H1 (cell line): ENCODE data around the gene UTS2R. TPM values are rescaled to one million over a fixed set of nuclear protein-coding genes. Genes with fewer than 3 reads are reported as not detected.
A peak's percentile ranks its signal among the peaks of the same experiment; 100 is the strongest.

Experiments
- KDM1A ChIP-seq: fragments of 200-600, 300-600 bp; sonication (generic); IDR thresholded peaks from 2 replicates; pipeline ENCODE4 v1.7.1; 2016; ENCODE audit warnings: mild to moderate bottlenecking, low read length, borderline replicate concordance
- MAFK ChIP-seq: IDR thresholded peaks from 2 replicates; pipeline ENCODE4 v1.6.1; 2012; ENCODE audit warnings: low read depth, mild to moderate bottlenecking, improper control_type of control experiment, low read length
- RBBP5 ChIP-seq: IDR thresholded peaks from 2 replicates; pipeline ENCODE4 v1.7.1; 2012; ENCODE audit warnings: low read depth, mild to moderate bottlenecking, inconsistent platforms, low read length, moderate library complexity, borderline replicate concordance
- polyA plus RNA-seq, 7 experiments: library from polyadenylated mRNA; depleted of rRNA in 3 of 7; stranded (reverse) in 5 of 7; unstranded in 2 of 7; fragments of >200 nt in 5 of 7; fragments of 200-250 nt in 2 of 7; gene quantifications; 1 replicate in 5 of 7; 2 replicates in 1 of 7; 4 replicates in 1 of 7; pipeline versions ENCODE4 v1.2.1 to v1.2.3, GENCODE V29; 2011 to 2013; ENCODE audit warnings: missing spikeins in 2 of 7, mixed read lengths in 2 of 7
- total RNA-seq: library from RNA; stranded (reverse); fragmentation: NEBNext Ultra II Directional; extraction: Animal tissue kit (Norgen Biotek cat#: 25700); gene quantifications from 2 replicates; pipeline ENCODE4 v1.2.1, GENCODE V29; 2021

The UTS2R gene
- total and polyA plus RNA-seq, 2 of the 8 experiments (the other 6 are each of a cell fraction or from before 2014, with no cell fraction given), result 0.27 TPM; not detected in 1

DNA sequence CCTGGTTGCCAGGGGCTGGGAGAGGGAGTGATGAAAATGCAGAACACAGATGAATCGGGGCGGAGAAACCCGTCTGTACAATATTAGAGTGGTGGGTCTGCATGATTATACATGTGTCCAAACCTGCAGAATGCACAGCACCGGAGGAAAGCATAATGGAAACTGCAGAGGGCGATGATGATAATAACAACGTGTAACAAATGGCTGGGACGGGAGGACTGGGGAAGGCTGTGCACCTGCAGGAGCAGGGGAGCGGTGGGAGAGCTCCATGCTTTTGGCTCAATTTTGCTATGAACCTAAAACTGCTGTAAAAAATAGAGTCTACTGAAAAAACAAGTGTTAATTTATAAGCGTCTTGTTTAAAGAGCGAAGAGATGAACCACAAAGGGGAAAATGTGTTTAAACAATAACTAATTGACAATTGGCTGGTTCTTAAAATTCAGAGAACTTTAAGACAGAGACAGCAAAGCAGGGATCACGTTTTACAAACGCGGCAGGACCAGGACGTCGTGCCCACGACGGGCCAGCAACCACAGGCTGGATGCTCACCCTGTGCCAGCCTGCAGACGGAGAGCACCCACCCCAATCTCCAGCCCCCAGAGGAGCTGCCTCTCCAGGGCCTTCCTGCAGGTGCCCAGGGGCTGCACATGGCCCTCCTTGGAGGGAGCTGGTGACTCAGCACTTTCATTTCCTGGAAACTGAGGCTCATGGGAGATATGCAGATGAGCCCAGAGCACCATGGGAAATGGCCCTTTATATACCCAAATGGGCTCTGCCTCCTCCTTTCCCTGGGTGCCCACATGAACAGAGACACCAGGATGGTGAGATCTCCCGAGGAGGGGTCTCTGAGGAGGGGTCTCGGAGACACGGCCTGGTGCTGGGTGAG, 12.9 kb upstream of the UTS2R start, which contains the start of gene TEX19 (continued):
- TF ChIP-seq KDM1A, result no peak
- peak; percentile 89 for TF ChIP-seq MAFK
- no peak for TF ChIP-seq RBBP5
